Measurements from ENCODE around the gene SLC25A6. TPM values are rescaled to one million over a fixed set of nuclear protein-coding genes. Genes with fewer than 3 reads are reported as not detected.
"Not testable (repeated sequence)": the region's sequence is repeated elsewhere in the genome, so short reads cannot be mapped to it uniquely, and the experiment has no call there.

SLC25A6 gene
- total and polyA plus RNA-seq, 8 donors, result 188 to 398 (median 229) TPM

GRCh38 chrX:1351981-1352714 lies 39.8 kb downstream of the SLC25A6 start:
- TF ChIP-seq, protein P1, sequence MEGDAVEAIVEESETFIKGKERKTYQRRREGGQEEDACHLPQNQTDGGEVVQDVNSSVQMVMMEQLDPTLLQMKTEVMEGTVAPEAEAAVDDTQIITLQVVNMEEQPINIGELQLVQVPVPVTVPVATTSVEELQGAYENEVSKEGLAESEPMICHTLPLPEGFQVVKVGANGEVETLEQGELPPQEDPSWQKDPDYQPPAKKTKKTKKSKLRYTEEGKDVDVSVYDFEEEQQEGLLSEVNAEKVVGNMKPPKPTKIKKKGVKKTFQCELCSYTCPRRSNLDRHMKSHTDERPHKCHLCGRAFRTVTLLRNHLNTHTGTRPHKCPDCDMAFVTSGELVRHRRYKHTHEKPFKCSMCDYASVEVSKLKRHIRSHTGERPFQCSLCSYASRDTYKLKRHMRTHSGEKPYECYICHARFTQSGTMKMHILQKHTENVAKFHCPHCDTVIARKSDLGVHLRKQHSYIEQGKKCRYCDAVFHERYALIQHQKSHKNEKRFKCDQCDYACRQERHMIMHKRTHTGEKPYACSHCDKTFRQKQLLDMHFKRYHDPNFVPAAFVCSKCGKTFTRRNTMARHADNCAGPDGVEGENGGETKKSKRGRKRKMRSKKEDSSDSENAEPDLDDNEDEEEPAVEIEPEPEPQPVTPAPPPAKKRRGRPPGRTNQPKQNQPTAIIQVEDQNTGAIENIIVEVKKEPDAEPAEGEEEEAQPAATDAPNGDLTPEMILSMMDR (IDR thresholded peaks at IDR 0.05), result no peak
- no peaks in the 10 kb centered on the region for H3K9me3 ChIP-seq
- FAIRE-seq (no peak), DNase-seq (peak in 1 of 6 donors; percentile 56), ATAC-seq (no peak)
- no peaks in the 10 kb centered on the region for H3K36me3 ChIP-seq
- H3K27me3 ChIP-seq, result no peaks in the 10 kb centered on the region
- 87 to 89% methylated on average over 49 of the region's 49 CpGs for WGBS, 2 donors
- H3K4me3 ChIP-seq, result no peak overlapping the region
- no peaks in the 10 kb centered on the region for H3K4me1 ChIP-seq
- intact Hi-C loops (cut with DNase I), result no loop called here
- H3K27ac ChIP-seq, result no peak overlapping the region

DNA sequence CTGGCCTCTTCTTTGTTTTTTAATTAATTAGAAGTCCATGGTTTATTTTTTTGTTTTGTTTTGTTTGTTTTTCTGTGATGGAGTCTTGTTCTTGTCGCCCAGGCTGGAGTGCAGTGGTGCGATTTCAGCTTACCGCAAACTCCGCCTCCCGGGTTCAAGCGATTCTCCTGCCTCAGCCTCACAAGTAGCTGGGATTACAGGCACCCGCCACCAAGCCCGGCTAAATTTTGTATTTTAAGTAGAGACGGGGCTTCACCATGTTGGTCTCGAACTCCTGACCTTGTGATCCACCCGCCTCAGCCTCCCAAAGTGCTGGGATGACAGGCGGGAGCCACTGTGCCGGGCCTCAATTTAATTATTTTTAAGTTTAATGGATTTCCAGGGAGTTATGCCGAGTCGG lies 42.3 kb downstream of the SLC25A6 start:
- intact Hi-C loops (cut with DNase I); FAIRE-seq; H3K4me3 ChIP-seq; ATAC-seq; H3K27me3 ChIP-seq; H3K4me1 ChIP-seq; H3K9me3 ChIP-seq; H3K27ac ChIP-seq; H3K36me3 ChIP-seq: not testable (repeated sequence)
- 88 to 95% methylated on average over 15 of the region's 15 CpGs for WGBS, 2 donors
- DNase-seq, result peak in 1 of 6 donors; percentile 7

DNA sequence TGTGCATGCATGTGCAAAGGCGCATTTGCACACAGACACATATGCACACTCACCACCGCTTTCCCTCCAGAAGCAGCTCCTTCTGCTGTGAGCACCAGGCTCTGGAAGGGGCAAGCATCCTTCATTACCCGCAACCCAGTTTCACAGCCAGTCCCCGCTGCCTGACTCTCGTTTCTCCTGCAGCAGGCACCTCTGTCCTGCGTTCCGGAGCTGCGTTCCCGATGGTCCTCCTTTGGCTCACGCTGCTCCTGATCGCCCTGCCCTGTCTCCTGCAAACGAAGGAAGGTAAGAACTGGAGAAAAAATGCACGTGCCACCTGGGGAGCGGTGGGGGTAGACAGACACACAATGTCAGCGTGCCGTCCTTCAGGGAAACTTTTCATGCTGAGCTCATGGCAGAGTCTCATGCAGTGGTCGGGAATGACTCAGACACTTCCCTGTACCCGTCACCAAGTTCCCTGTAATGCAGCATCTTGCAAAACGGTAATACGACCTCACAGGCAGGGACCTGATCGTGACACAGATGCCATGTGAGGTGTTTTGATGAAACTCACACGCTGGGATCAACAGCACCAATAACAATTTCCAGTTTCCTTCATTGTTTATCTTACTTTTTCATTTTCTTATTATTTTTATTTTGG lies 50.2 kb downstream of the SLC25A6 start:
- Histone ChIP-seq H3K4me1 (no peaks in the 10 kb centered on the region), H3K36me3 (no peaks in the 10 kb centered on the region), H3K9me3 (no peaks in the 10 kb centered on the region), H3K27me3 (no peaks in the 10 kb centered on the region), H3K27ac (no peak overlapping the region), H3K4me3 (no peak overlapping the region)
- ATAC-seq (no peak), DNase-seq (no peak), FAIRE-seq (no peak)
- WGBS, 2 donors, result 69 to 82% methylated on average over 22 of the region's 22 CpGs
- TF ChIP-seq, protein P1 (IDR thresholded peaks at IDR 0.05), result no peak
- intact Hi-C loops (cut with DNase I), result no loop called here

GRCh38 chrX:1336948-1337779 lies 54.7 kb downstream of the SLC25A6 start:
- FAIRE-seq, result no peak

More at GRCh38 chrX:1336948-1337779, 54.7 kb downstream of the SLC25A6 start:
- Histone ChIP-seq H3K27me3 (no peaks in the 10 kb centered on the region), H3K4me3 (peak overlapping the region in 1 of 4 donors; percentile 25), H3K36me3 (no peaks in the 10 kb centered on the region), H3K9me3 (no peaks in the 10 kb centered on the region), H3K27ac (no peak overlapping the region), H3K4me1 (no peaks in the 10 kb centered on the region)
- peak in 1 of 6 donors; percentile 19 for DNase-seq
- TF ChIP-seq, protein P1 (IDR thresholded peaks at IDR 0.05), result no peak
- intact Hi-C loops (cut with DNase I), result no loop called here
- WGBS, 2 donors, result 68 to 79% methylated on average over 18 of the region's 18 CpGs
- no peak for ATAC-seq
